DOHH2 (cell line): Measurements from ENCODE around the gene RIN3.

Experiments
- CTCF ChIP-seq: fragments of 200-600 bp; sonication (generic); IDR thresholded peaks from one replicate; pipeline ENCODE4 v1.5.1; 2014; ENCODE audit warnings: antibody characterized with exemption, mild to moderate bottlenecking, low read depth, low read length; ENCODE audit not compliant: poor library complexity, severe bottlenecking
- EZH2phosphoT487 ChIP-seq: fragments of 200-600 bp; sonication (generic); IDR thresholded peaks from 2 replicates; pipeline ENCODE4 v1.6.1; 2017; ENCODE audit warnings: borderline replicate concordance, mild to moderate bottlenecking, antibody characterized with exemption, low read length, moderate library complexity, mixed read lengths

GRCh38 chr14:92710001-92710341 lies 196.4 kb downstream of the RIN3 start:
- no peak for TF ChIP-seq CTCF
- TF ChIP-seq EZH2phosphoT487, result no peak
